Suprapubic skin (tissue), 4 donors: ENCODE results near the gene DDX27. TPM values are rescaled to one million over a fixed set of nuclear protein-coding genes. Genes with fewer than 3 reads are reported as not detected.

Experiments used
- DNase-seq, 2 donors: peaks; one replicate each; pipeline ENCODE4 v3.0.0-alpha.2; 2019; ENCODE audit warnings: low spot score in 2 of 2
- H3K27ac ChIP-seq: fragments of 200-600 bp; sonication (generic); one replicate; pipeline ENCODE4 v1.5.1; 2019
- H3K27me3 ChIP-seq: fragments of 200-600 bp; sonication (generic); one replicate; pipeline ENCODE4 v1.5.1; 2019
- H3K36me3 ChIP-seq: fragments of 200-600 bp; sonication (generic); one replicate; pipeline ENCODE4 v1.5.1; 2019
- H3K4me1 ChIP-seq: fragments of 200-600 bp; sonication (generic); one replicate; pipeline ENCODE4 v1.5.1; 2019
- H3K4me3 ChIP-seq: fragments of 200-600 bp; sonication (generic); one replicate; pipeline ENCODE4 v1.5.1; 2019; ENCODE audit warnings: mild to moderate bottlenecking
- H3K9me3 ChIP-seq: fragments of 200-600 bp; sonication (generic); one replicate; pipeline ENCODE4 v1.5.1; 2019
- CTCF ChIP-seq, 2 donors: fragments of 200-600 bp in 1 of 2; fragments of 450-650 bp in 1 of 2; sonication (generic) in 1 of 2; IDR thresholded peaks; one replicate each; pipeline ENCODE4 v1.5.1; 2016 to 2019; ENCODE audit warnings: antibody characterized with exemption in 2 of 2, mild to moderate bottlenecking in 1 of 2, moderate library complexity in 1 of 2
- EP300 ChIP-seq: sonication (generic); formaldehyde crosslinking; IDR thresholded peaks from one replicate; pipeline ENCODE4 v1.6.1; 2017; ENCODE audit warnings: antibody characterized with exemption
- POLR2A ChIP-seq, 2 donors: fragments of 450-650 bp; IDR thresholded peaks; one replicate each; pipeline ENCODE4 v1.6.1; 2017; ENCODE audit warnings: antibody characterized with exemption in 2 of 2, mild to moderate bottlenecking in 2 of 2, moderate library complexity in 2 of 2
- POLR2AphosphoS5 ChIP-seq, 3 donors: sonication (generic); formaldehyde crosslinking; IDR thresholded peaks; one replicate each; pipeline ENCODE4 v1.6.1; 2017; ENCODE audit warnings: antibody characterized with exemption in 3 of 3
- WGBS: methylation state at CpG from one replicate; pipeline ENCODE4 v1.1.5; 2018; 5-methylcytosine and 5-hydroxymethylcytosine counted together
- total RNA-seq, 4 donors: library from RNA; depleted of rRNA; stranded (reverse); fragments of >200 nt; gene quantifications; one replicate each; pipeline ENCODE4 v1.1.0, GENCODE V29; 2016

DDX27 gene
- total RNA-seq, 4 donors from 2014 or later, result 29.3 to 49.5 (median 38.0) TPM

GRCh38 chr20:49219924-49220831 lies 962 bp downstream of the DDX27 start:
- peaks cover 37% of the 10 kb centered on the region for H3K36me3 ChIP-seq
- peaks cover 26% of the 10 kb centered on the region for H3K4me1 ChIP-seq
- H3K27me3 ChIP-seq, result no peaks in the 10 kb centered on the region
- H3K27ac ChIP-seq, result peak overlapping the region; percentile 89
- no peak for DNase-seq
- 66% methylated on average over 27 of the region's 28 CpGs for whole genome bisulfite sequencing
- no peak for TF ChIP-seq EP300
- no peak for TF ChIP-seq CTCF (IDR thresholded peaks at IDR 0.05)
- no peak for TF ChIP-seq POLR2AphosphoS5 (IDR thresholded peaks at IDR 0.05)
- no peak for TF ChIP-seq POLR2A (IDR thresholded peaks at IDR 0.05)
- no peaks in the 10 kb centered on the region for H3K9me3 ChIP-seq
- H3K4me3 ChIP-seq, result peak overlapping the region; percentile 81

GRCh38 chr20:49225896-49226295 lies 6.7 kb downstream of the DDX27 start:
- no peaks in the 10 kb centered on the region for H3K9me3 ChIP-seq
- no peaks in the 10 kb centered on the region for H3K27me3 ChIP-seq
- no peak overlapping the region for H3K27ac ChIP-seq
- DNase-seq, result no peak
- no peak for TF ChIP-seq POLR2A (IDR thresholded peaks at IDR 0.05)
- no peak for TF ChIP-seq POLR2AphosphoS5 (IDR thresholded peaks at IDR 0.05)
- TF ChIP-seq EP300, result no peak
- no peak overlapping the region for H3K4me3 ChIP-seq
- 90% methylated on average over 7 of the region's 7 CpGs for WGBS
- H3K36me3 ChIP-seq, result peaks cover 90% of the 10 kb centered on the region
- no peaks in the 10 kb centered on the region for H3K4me1 ChIP-seq

- 92% methylated on average over 9 of the region's 9 CpGs for WGBS
- Histone ChIP-seq H3K36me3 (peaks cover 94% of the 10 kb centered on the region), H3K4me1 (no peaks in the 10 kb centered on the region), H3K27me3 (no peaks in the 10 kb centered on the region), H3K27ac (no peak overlapping the region), H3K9me3 (no peaks in the 10 kb centered on the region), H3K4me3 (no peak overlapping the region)
- no peak for TF ChIP-seq POLR2AphosphoS5 (IDR thresholded peaks at IDR 0.05)
- no peak for TF ChIP-seq CTCF (IDR thresholded peaks at IDR 0.05)
- TF ChIP-seq EP300, result no peak
- no peak for TF ChIP-seq POLR2A (IDR thresholded peaks at IDR 0.05)
- DNase-seq, result no peak
These were observed 9.5 kb downstream of the DDX27 start for GRCh38 chr20:49228676-49229075.

GRCh38 chr20:49229381-49229780 lies 10.2 kb downstream of the DDX27 start:
- H3K36me3 ChIP-seq, result peaks cover 94% of the 10 kb centered on the region
- no peak overlapping the region for H3K4me3 ChIP-seq
- H3K9me3 ChIP-seq, result no peaks in the 10 kb centered on the region
- TF ChIP-seq EP300, result no peak
- TF ChIP-seq CTCF (IDR thresholded peaks at IDR 0.05), result no peak
- no peak for TF ChIP-seq POLR2A (IDR thresholded peaks at IDR 0.05)
- no peak for TF ChIP-seq POLR2AphosphoS5 (IDR thresholded peaks at IDR 0.05)
- H3K27me3 ChIP-seq, result no peaks in the 10 kb centered on the region
- no peak for DNase-seq
- no peaks in the 10 kb centered on the region for H3K4me1 ChIP-seq
- 86% methylated on average over 2 of the region's 2 CpGs for WGBS
- H3K27ac ChIP-seq, result no peak overlapping the region

- no peak for DNase-seq
- TF ChIP-seq CTCF (IDR thresholded peaks at IDR 0.05), result no peak
- TF ChIP-seq EP300, result no peak
- no peak for TF ChIP-seq POLR2A (IDR thresholded peaks at IDR 0.05)
- no peak for TF ChIP-seq POLR2AphosphoS5 (IDR thresholded peaks at IDR 0.05)
- peaks cover 94% of the 10 kb centered on the region for H3K36me3 ChIP-seq
- WGBS, result 88% methylated on average over 10 of the region's 10 CpGs
- no peak overlapping the region for H3K4me3 ChIP-seq
- H3K4me1 ChIP-seq, result no peaks in the 10 kb centered on the region
- no peaks in the 10 kb centered on the region for H3K9me3 ChIP-seq
- no peak overlapping the region for H3K27ac ChIP-seq
- no peaks in the 10 kb centered on the region for H3K27me3 ChIP-seq
These were observed 10.8 kb downstream of the DDX27 start for GRCh38 chr20:49230021-49230420.
